Measurements from ENCODE around the gene GNG14. TPM values are rescaled to one million over a fixed set of nuclear protein-coding genes. Genes with fewer than 3 reads are reported as not detected.
"Not testable (repeated sequence)": the region's sequence is repeated elsewhere in the genome, so short reads cannot be mapped to it uniquely, and the experiment has no call there.

GNG14 gene
- polyA plus RNA-seq, 3 donors = not detected

GRCh38 chr19:12676384-12676792 lies 11.4 kb upstream of the GNG14 start:
- peaks cover 22% of the 10 kb centered on the region for H3K79me2 ChIP-seq (ENCODE audit: insufficient read depth, low read length)
- H3K27me3 Mint-ChIP-seq (ENCODE audit: low read depth in 3 of 3) = peaks cover 0 to 4% (median 0%) of the 10 kb centered on the region in 3 donors
- peaks cover 67% of the 10 kb centered on the region for H4K20me1 ChIP-seq (ENCODE audit: insufficient read depth, low read length)
- no peaks in the 10 kb centered on the region for H3K27me3 ChIP-seq (ENCODE audit: control insufficient read depth in 2 of 2, insufficient read depth in 2 of 2, low read length in 2 of 2)
- peaks cover 9 to 19% of the 10 kb centered on the region in 2 donors for H3K4me1 ChIP-seq (ENCODE audit: control insufficient read depth in 1 of 2, insufficient read depth in 2 of 2, low read length in 2 of 2)
- DNase-seq = peak; percentile 59 to 75 (median 60)
- 44% methylated on average over 4 of the region's 4 CpGs for WGBS (ENCODE audit: insufficient coverage)
- peaks cover 60 to 79% of the 10 kb centered on the region in 2 donors for H3K36me3 ChIP-seq (replicated peaks in 1 of 2; ENCODE audit: control insufficient read depth in 1 of 2, insufficient read depth in 2 of 2, low read length in 2 of 2)
- peak overlapping the region in 4 of 7 donors; percentile 1 to 57 (median 14) for H3K27ac Mint-ChIP-seq
- intact Hi-C loops (cut with micrococcal nuclease) = no loop called here
- H3K4me3 Mint-ChIP-seq = no peak overlapping the region
- no peak overlapping the region for H3K4me3 ChIP-seq (replicated peaks in 1 of 3; ENCODE audit: low read depth in 2 of 3, low read length in 3 of 3)
- peak; percentile 88 for TF ChIP-seq CTCF (IDR thresholded peaks at IDR 0.05)
- H3K9me3 Mint-ChIP-seq = peaks cover 0 to 3% (median 0%) of the 10 kb centered on the region in 7 donors
- H3K36me3 Mint-ChIP-seq = peaks cover 64 to 83% of the 10 kb centered on the region in 2 donors
- peaks cover 27% of the 10 kb centered on the region for H3K4me1 Mint-ChIP-seq
- H3K9me3 ChIP-seq (replicated peaks in 1 of 2; ENCODE audit: control insufficient read depth in 1 of 2, insufficient read depth in 1 of 2, low read length in 2 of 2) = no peaks in the 10 kb centered on the region
- no peak overlapping the region for H3K9ac ChIP-seq (ENCODE audit: insufficient read depth, low read length, poor library complexity, severe bottlenecking)
- H3K4me2 ChIP-seq (replicated peaks; ENCODE audit: extremely low read depth, low read length, poor library complexity, severe bottlenecking) = no peak overlapping the region
- peak overlapping the region in 1 of 2 donors; percentile 32 for H3K27ac ChIP-seq (ENCODE audit: low read depth in 1 of 2, low read length in 2 of 2)
- no peak overlapping the region for H2AFZ ChIP-seq (ENCODE audit: insufficient read depth, low read depth, low read length, poor library complexity, severe bottlenecking)

GRCh38 chr19:12676928-12677327 lies 10.9 kb upstream of the GNG14 start:
- Mint-ChIP-seq H3K36me3 (peaks cover 63 to 82% of the 10 kb centered on the region in 2 donors), H3K9me3 (peaks cover 0 to 3% (median 0%) of the 10 kb centered on the region in 7 donors), H3K4me1 (peaks cover 26% of the 10 kb centered on the region), H3K27ac (peak overlapping the region in 4 of 7 donors; percentile 1 to 50 (median 18)), H3K4me3 (no peak overlapping the region), H3K27me3 (ENCODE audit: low read depth in 3 of 3) (peaks cover 0 to 5% (median 0%) of the 10 kb centered on the region in 3 donors)
- no peak for DNase-seq
- no peak overlapping the region for H2AFZ ChIP-seq (ENCODE audit: insufficient read depth, low read depth, low read length, poor library complexity, severe bottlenecking)
- H3K27ac ChIP-seq (ENCODE audit: low read depth in 1 of 2, low read length in 2 of 2) = no peak overlapping the region
- WGBS (ENCODE audit: insufficient coverage) = 96% methylated on average over 8 of the region's 12 CpGs
- no peak overlapping the region for H3K4me3 ChIP-seq (replicated peaks in 1 of 3; ENCODE audit: low read depth in 2 of 3, low read length in 3 of 3)
- intact Hi-C loops (cut with micrococcal nuclease) = no loop called here
- no peaks in the 10 kb centered on the region for H3K27me3 ChIP-seq (ENCODE audit: control insufficient read depth in 2 of 2, insufficient read depth in 2 of 2, low read length in 2 of 2)
- H3K36me3 ChIP-seq (replicated peaks in 1 of 2; ENCODE audit: control insufficient read depth in 1 of 2, insufficient read depth in 2 of 2, low read length in 2 of 2) = peaks cover 60 to 79% of the 10 kb centered on the region in 2 donors
- H3K4me2 ChIP-seq (replicated peaks; ENCODE audit: extremely low read depth, low read length, poor library complexity, severe bottlenecking) = no peak overlapping the region
- peaks cover 67% of the 10 kb centered on the region for H4K20me1 ChIP-seq (ENCODE audit: insufficient read depth, low read length)
- H3K9ac ChIP-seq (ENCODE audit: insufficient read depth, low read length, poor library complexity, severe bottlenecking) = no peak overlapping the region
- peaks cover 22% of the 10 kb centered on the region for H3K79me2 ChIP-seq (ENCODE audit: insufficient read depth, low read length)
- no peaks in the 10 kb centered on the region for H3K9me3 ChIP-seq (replicated peaks in 1 of 2; ENCODE audit: control insufficient read depth in 1 of 2, insufficient read depth in 1 of 2, low read length in 2 of 2)
- H3K4me1 ChIP-seq (ENCODE audit: control insufficient read depth in 1 of 2, insufficient read depth in 2 of 2, low read length in 2 of 2) = peaks cover 12 to 23% of the 10 kb centered on the region in 2 donors
- no peak for TF ChIP-seq CTCF (IDR thresholded peaks at IDR 0.05)

- peaks cover 22% of the 10 kb centered on the region for H3K79me2 ChIP-seq (ENCODE audit: insufficient read depth, low read length)
- peaks cover 23% of the 10 kb centered on the region for H3K4me1 Mint-ChIP-seq
- H3K27me3 ChIP-seq (ENCODE audit: control insufficient read depth in 2 of 2, insufficient read depth in 2 of 2, low read length in 2 of 2); H3K9me3 Mint-ChIP-seq; H3K9ac ChIP-seq (ENCODE audit: insufficient read depth, low read length, poor library complexity, severe bottlenecking); H2AFZ ChIP-seq (ENCODE audit: insufficient read depth, low read depth, low read length, poor library complexity, severe bottlenecking); H3K27ac Mint-ChIP-seq; H3K4me3 Mint-ChIP-seq; H3K27ac ChIP-seq (ENCODE audit: low read depth in 1 of 2, low read length in 2 of 2); H3K9me3 ChIP-seq (replicated peaks in 1 of 2; ENCODE audit: control insufficient read depth in 1 of 2, insufficient read depth in 1 of 2, low read length in 2 of 2); H3K4me3 ChIP-seq (replicated peaks in 1 of 3; ENCODE audit: low read depth in 2 of 3, low read length in 3 of 3); intact Hi-C loops (cut with micrococcal nuclease); H3K4me2 ChIP-seq (replicated peaks; ENCODE audit: extremely low read depth, low read length, poor library complexity, severe bottlenecking); H3K27me3 Mint-ChIP-seq (ENCODE audit: low read depth in 3 of 3); DNase-seq: not testable (repeated sequence)
- WGBS (ENCODE audit: insufficient coverage) = no CpG with 5 or more reads among the region's 5 CpGs
- peaks cover 56 to 71% of the 10 kb centered on the region in 2 donors for H3K36me3 Mint-ChIP-seq
- H3K4me1 ChIP-seq (ENCODE audit: control insufficient read depth in 1 of 2, insufficient read depth in 2 of 2, low read length in 2 of 2) = peaks cover 16 to 28% of the 10 kb centered on the region in 2 donors
- H3K36me3 ChIP-seq (replicated peaks in 1 of 2; ENCODE audit: control insufficient read depth in 1 of 2, insufficient read depth in 2 of 2, low read length in 2 of 2) = peaks cover 56 to 69% of the 10 kb centered on the region in 2 donors
- H4K20me1 ChIP-seq (ENCODE audit: insufficient read depth, low read length) = peaks cover 58% of the 10 kb centered on the region
Observed at GRCh38 chr19:12678039-12678438, 9.8 kb upstream of the GNG14 start.
